B cell (primary cell): ENCODE data around the gene CAMTA2. TPM values are rescaled to one million over a fixed set of nuclear protein-coding genes. Genes with fewer than 3 reads are reported as not detected.

Source experiments
- ATAC-seq: fragments of 200-7000 bp; cut with Tn5 transposase; one replicate; pipeline ENCODE4 v1.10.0; 2021; ENCODE audit warnings: low read depth, mild to moderate bottlenecking, moderate number of reproducible peaks, moderate library complexity
- CTCF ChIA-PET: fragments of 350-600 bp; sonication (Branson Sonifier 250); formaldehyde crosslinking; loops from one replicate; lab custom pipeline; 2021; ENCODE audit warnings: antibody characterized with exemption, inconsistent platforms; lab: Charles Lee
- POLR2A ChIA-PET: fragments of 350-600 bp; sonication (Branson Sonifier 250); formaldehyde crosslinking; loops from one replicate; lab custom pipeline; 2021; ENCODE audit warnings: antibody characterized with exemption; lab: Charles Lee
- DNase-seq: peaks from one replicate; pipeline ENCODE4 v3.0.0; 2013
- H2AFZ ChIP-seq: 2 replicates; pipeline ENCODE4 v1.6.1; 2012; ENCODE audit warnings: mild to moderate bottlenecking, low read depth, low read length; ENCODE audit not compliant: insufficient read depth, poor library complexity, severe bottlenecking
- H3K27ac ChIP-seq, 2 donors: 1 replicate in 1 of 2; 2 replicates in 1 of 2; pipeline ENCODE4 v1.5.1; 2012 to 2013; ENCODE audit warnings: low read length in 2 of 2, mild to moderate bottlenecking in 2 of 2, moderate library complexity in 1 of 2
- H3K27me3 ChIP-seq, 4 experiments: fragments of 200-600 bp in 1 of 4; sonication (generic) in 1 of 4; replicated peaks in 1 of 4; 1 replicate in 2 of 4; 2 replicates in 2 of 4; pipeline versions ENCODE4 v1.6.1 to v1.7.0; 2013 to 2016; ENCODE audit warnings: low read length in 3 of 4, mild to moderate bottlenecking in 2 of 4, mixed read lengths in 1 of 4, moderate library complexity in 1 of 4; ENCODE audit not compliant: insufficient read depth in 4 of 4, control insufficient read depth in 3 of 4; ENCODE audit errors: control extremely low read depth in 1 of 4
- H3K36me3 ChIP-seq, 2 experiments: replicated peaks in 1 of 2; 1 replicate in 1 of 2; 2 replicates in 1 of 2; pipeline versions ENCODE4 v1.6.1 to v1.7.1; 2013; ENCODE audit warnings: low read length in 1 of 2; ENCODE audit not compliant: insufficient read depth in 2 of 2, control insufficient read depth in 1 of 2; ENCODE audit errors: control extremely low read depth in 1 of 2, extremely low read depth in 1 of 2
- H3K4me1 ChIP-seq, 2 donors: fragments of 200-600 bp in 1 of 2; sonication (generic) in 1 of 2; 1 replicate in 1 of 2; 2 replicates in 1 of 2; pipeline versions ENCODE4 v1.5.1 to v1.6.1; 2013 to 2017; ENCODE audit warnings: low read length in 2 of 2; ENCODE audit not compliant: control insufficient read depth in 2 of 2, insufficient read depth in 2 of 2
- H3K4me2 ChIP-seq: replicated peaks from 2 replicates; pipeline ENCODE3; 2012; ENCODE audit warnings: mild to moderate bottlenecking, low read depth, low read length; ENCODE audit not compliant: poor library complexity, severe bottlenecking
- H3K4me3 ChIP-seq, 5 experiments: fragments of 200-600 bp in 1 of 5; sonication (generic) in 1 of 5; 1 replicate in 3 of 5; 2 replicates in 2 of 5; pipeline versions ENCODE4 v1.5.1 to v1.7.0; 2011 to 2016; ENCODE audit warnings: low read length in 4 of 5, mild to moderate bottlenecking in 4 of 5, low read depth in 2 of 5, control low read depth in 1 of 5, moderate library complexity in 1 of 5; ENCODE audit not compliant: insufficient read depth in 1 of 5; ENCODE audit errors: control extremely low read depth in 1 of 5, extremely low read depth in 1 of 5
- H3K79me2 ChIP-seq: fragments of 200-600 bp; sonication (generic); one replicate; pipeline ENCODE4 v1.6.0; 2016; ENCODE audit warnings: low read length; ENCODE audit not compliant: control insufficient read depth, insufficient read depth
- H3K9ac ChIP-seq: fragments of 200-600 bp; sonication (generic); 2 replicates; pipeline ENCODE4 v1.6.1; 2017; ENCODE audit warnings: mild to moderate bottlenecking, low read length, moderate library complexity
- H3K9me3 ChIP-seq, 3 donors: one replicate each; pipeline versions ENCODE4 v1.6.1 to v1.7.1; 2013; ENCODE audit warnings: low read length in 2 of 3; ENCODE audit not compliant: control insufficient read depth in 2 of 3, insufficient read depth in 1 of 3; ENCODE audit errors: control extremely low read depth in 1 of 3
- H4K20me1 ChIP-seq: 2 replicates; pipeline ENCODE4 v1.6.0; 2012; ENCODE audit warnings: mild to moderate bottlenecking, low read length; ENCODE audit not compliant: insufficient read depth, control insufficient read depth, poor library complexity, severe bottlenecking
- H3K27ac Mint-ChIP-seq: one replicate; pipeline ENCODE4 v1.8.0; 2021; ENCODE audit warnings: mixed read lengths
- H3K27me3 Mint-ChIP-seq: one replicate; pipeline ENCODE4 v1.8.0; 2021; ENCODE audit warnings: mixed read lengths
- H3K4me1 Mint-ChIP-seq: one replicate; pipeline ENCODE4 v1.8.0; 2021; ENCODE audit warnings: mixed read lengths
- H3K4me3 Mint-ChIP-seq: one replicate; pipeline ENCODE4 v1.8.0; 2021; ENCODE audit warnings: mixed read lengths
- H3K9me3 Mint-ChIP-seq: one replicate; pipeline ENCODE4 v1.8.0; 2022; ENCODE audit warnings: mixed read lengths; ENCODE audit not compliant: insufficient read depth
- CTCF ChIP-seq: fragments of 200-600 bp; IDR thresholded peaks from one replicate; pipeline ENCODE4 v1.8.0; 2022; ENCODE audit warnings: antibody characterized with exemption, mild to moderate bottlenecking
- EZH2 ChIP-seq: IDR thresholded peaks from 2 replicates; pipeline ENCODE4 v1.6.1; 2012; ENCODE audit warnings: borderline replicate concordance, low read depth, mild to moderate bottlenecking, moderate library complexity, low read length; ENCODE audit not compliant: insufficient read depth, poor library complexity, severe bottlenecking
- WGBS: methylation state at CpG from one replicate; pipeline ENCODE4 v1.1.5; 2013; ENCODE audit warnings: missing lambda C conversion rate; ENCODE audit not compliant: insufficient coverage; 5-methylcytosine and 5-hydroxymethylcytosine counted together
- intact Hi-C: fragments of 100-400 bp; cut with micrococcal nuclease; formaldehyde crosslinking; loops from one replicate; pipeline ENCODE4 v1.10.0; 2022
- polyA plus RNA-seq: library from polyadenylated mRNA; depleted of rRNA; stranded (reverse); fragments of >200 nt; gene quantifications from 2 replicates; pipeline ENCODE4 v1.2.3, GENCODE V29; 2012
- total RNA-seq, 2 donors: library from RNA; stranded (reverse); fragments of 120-200 nt in 1 of 2; gene quantifications; 1 replicate in 1 of 2; 2 replicates in 1 of 2; pipeline versions ENCODE4 v1.2.3 to v1.2.4, GENCODE V29; 2013 to 2022

CAMTA2 gene
- total and polyA plus RNA-seq, 2 donors (not counting 1 experiment from before 2014, with no cell fraction given) = 48.3 to 57.9 TPM

GRCh38 chr17:4994081-4994595 lies 6.7 kb upstream of the CAMTA2 start:
- Histone ChIP-seq H3K4me2 (no peak overlapping the region), H3K36me3 (no peaks in the 10 kb centered on the region), H3K4me3 (no peak overlapping the region), H3K27ac (no peak overlapping the region), H3K27me3 (peaks cover 0 to 13% (median 2%) of the 10 kb centered on the region in 4 experiments), H3K9me3 (no peaks in the 10 kb centered on the region), H2AFZ (no peak overlapping the region), H4K20me1 (no peaks in the 10 kb centered on the region), H3K4me1 (peaks cover 17 to 20% of the 10 kb centered on the region in 2 donors), H3K9ac (no peak overlapping the region), H3K79me2 (no peaks in the 10 kb centered on the region)
- H3K4me3 Mint-ChIP-seq = no peak overlapping the region
- H3K9me3 Mint-ChIP-seq = no peaks in the 10 kb centered on the region
- WGBS = 85% methylated on average over 4 of the region's 6 CpGs
- no peaks in the 10 kb centered on the region for H3K27me3 Mint-ChIP-seq
- no peak for DNase-seq
- POLR2A ChIA-PET = interaction anchor here (0.7 kb wide), 1 partner anchor 103 kb away, joined by 8 read pairs; no protein-coding TSS in a partner anchor
- ATAC-seq = no peak
- TF ChIP-seq EZH2 (no peak), CTCF (no peak)
- intact Hi-C loops = no loop called here
- CTCF ChIA-PET = interaction anchor here (1.0 to 1.4 kb wide), 2 partner anchors 16 to 68 kb away, joined by 3 to 4 read pairs; no protein-coding TSS in a partner anchor
- peaks cover 18% of the 10 kb centered on the region for H3K4me1 Mint-ChIP-seq
- H3K27ac Mint-ChIP-seq = no peak overlapping the region
